DMS79 treated with DMSO at 0.1 percent for 48 hours (cell line): ENCODE results near the gene SORCS2.
"Not testable (repeated sequence)": the region's sequence is repeated elsewhere in the genome, so short reads cannot be mapped to it uniquely, and the experiment has no call there.

Source experiments
- DNase-seq: peaks from one replicate; lab custom pipeline; 2025; lab: John Stamatoyannopoulos, UW

The SORCS2 gene

GRCh38 chr4:7160439-7160838, 31.9 kb upstream of the SORCS2 start:
- DNase-seq: no peak

GRCh38 chr4:7160951-7161440, 31.3 kb upstream of the SORCS2 start:
- DNase-seq: no peak

GRCh38 chr4:7161721-7162214, 30.6 kb upstream of the SORCS2 start:
- DNase-seq: no peak

GRCh38 chr4:7165056-7165873, 27.1 kb upstream of the SORCS2 start:
- DNase-seq: not testable (repeated sequence)

- no peak for DNase-seq
Observed at GRCh38 chr4:7165874-7166201, 26.5 kb upstream of the SORCS2 start.

GRCh38 chr4:7166237-7166636, 26.1 kb upstream of the SORCS2 start:
- DNase-seq: no peak

- DNase-seq: no peak
Observed at GRCh38 chr4:7166981-7167700, 25.2 kb upstream of the SORCS2 start.

- no peak for DNase-seq
Observed at GRCh38 chr4:7167706-7168105, 24.6 kb upstream of the SORCS2 start.

GRCh38 chr4:7168106-7168505, 24.2 kb upstream of the SORCS2 start:
- no peak for DNase-seq

GRCh38 chr4:7169134-7169533, 23.2 kb upstream of the SORCS2 start:
- no peak for DNase-seq

GRCh38 chr4:7170012-7170411, 22.3 kb upstream of the SORCS2 start:
- no peak for DNase-seq

- DNase-seq: no peak
Observed at GRCh38 chr4:7171191-7171900, 21.0 kb upstream of the SORCS2 start.

- DNase-seq: no peak
Observed at GRCh38 chr4:7172508-7172907, 19.8 kb upstream of the SORCS2 start.

- DNase-seq: no peak
Observed at GRCh38 chr4:7172946-7173345, 19.4 kb upstream of the SORCS2 start.

- no peak for DNase-seq
Observed at GRCh38 chr4:7173841-7174449, 18.4 kb upstream of the SORCS2 start.

- DNase-seq: no peak
Observed at GRCh38 chr4:7179158-7179557, 13.2 kb upstream of the SORCS2 start.

GRCh38 chr4:7180938-7181337, 11.4 kb upstream of the SORCS2 start:
- no peak for DNase-seq

GRCh38 chr4:7182616-7183015, 9.7 kb upstream of the SORCS2 start:
- no peak for DNase-seq

- DNase-seq: no peak
Observed at GRCh38 chr4:7183161-7183560, 9.2 kb upstream of the SORCS2 start.

GRCh38 chr4:7183780-7184460, 8.4 kb upstream of the SORCS2 start:
- no peak for DNase-seq

- DNase-seq: no peak
Observed at GRCh38 chr4:7185487-7186030, 6.8 kb upstream of the SORCS2 start.
